NCI-H2196 treated with DMSO at 0.1 percent for 48 hours (cell line): ENCODE results near the gene CAPNS1.
A peak's percentile ranks its signal among the peaks of the same experiment; 100 is the strongest.

Source experiments
- DNase-seq: peaks from one replicate; lab custom pipeline; 2025; ENCODE audit not compliant: unreplicated experiment; lab: John Stamatoyannopoulos, UW

Gene CAPNS1

GRCh38 chr19:36139473-36140303 lies at the start of gene CAPNS1:
Gene CAPNS1, plus strand, starts transcription at chr19:36140066. Its CDS starts 946 bp downstream, at chr19:36141012.
- peak; percentile 94 for DNase-seq

- no peak for DNase-seq
Observed at GRCh38 chr19:36090910-36091695, 48.8 kb upstream of the CAPNS1 start.

- DNase-seq = no peak
Observed at GRCh38 chr19:36092566-36092965, 47.3 kb upstream of the CAPNS1 start.

- no peak for DNase-seq
Observed at GRCh38 chr19:36093146-36093662, 46.7 kb upstream of the CAPNS1 start.

GRCh38 chr19:36093687-36094086 lies 46.2 kb upstream of the CAPNS1 start:
- no peak for DNase-seq

GRCh38 chr19:36097036-36097435 lies 42.8 kb upstream of the CAPNS1 start:
- DNase-seq = no peak

- no peak for DNase-seq
Observed at GRCh38 chr19:36099166-36099785, 40.6 kb upstream of the CAPNS1 start.

GRCh38 chr19:36100476-36100875 lies 39.4 kb upstream of the CAPNS1 start:
- DNase-seq = no peak

GRCh38 chr19:36101550-36102327 lies 38.1 kb upstream of the CAPNS1 start:
- DNase-seq = no peak

- no peak for DNase-seq
Observed at GRCh38 chr19:36103040-36103626, 36.7 kb upstream of the CAPNS1 start.

GRCh38 chr19:36103842-36104552 lies 35.9 kb upstream of the CAPNS1 start:
- no peak for DNase-seq

- DNase-seq = no peak
Observed at GRCh38 chr19:36106441-36106840, 33.4 kb upstream of the CAPNS1 start.

GRCh38 chr19:36106991-36107390 lies 32.9 kb upstream of the CAPNS1 start:
- DNase-seq = no peak

GRCh38 chr19:36108684-36109083 lies 31.2 kb upstream of the CAPNS1 start:
- DNase-seq = no peak

- DNase-seq = no peak
Observed at GRCh38 chr19:36110487-36111199, 29.2 kb upstream of the CAPNS1 start, which contains the start of gene OVOL3. Gene OVOL3, plus strand, starts transcription at chr19:36111143. Its CDS starts 60 bp downstream, at chr19:36111203.

- no peak for DNase-seq
Observed at GRCh38 chr19:36111200-36111539, 28.7 kb upstream of the CAPNS1 start.

GRCh38 chr19:36112678-36113077 lies 27.2 kb upstream of the CAPNS1 start:
- DNase-seq = no peak

GRCh38 chr19:36113425-36113824 lies 26.4 kb upstream of the CAPNS1 start:
- DNase-seq = no peak
